Keratinocyte (primary cell): Measurements from ENCODE around the gene VAV2.

Source experiments
- CTCF ChIP-seq, 3 experiments: IDR thresholded peaks in 1 of 3; conservative IDR thresholded peaks in 1 of 3; optimal IDR thresholded peaks in 1 of 3; 2 replicates in 2 of 3; 3 replicates in 1 of 3; pipeline versions ENCODE3 to v1.5.1; 2011; ENCODE audit warnings: low read length in 3 of 3, mild to moderate bottlenecking in 3 of 3, moderate library complexity in 2 of 3, control low read depth in 1 of 3, inconsistent platforms in 1 of 3; ENCODE audit not compliant: insufficient read depth in 2 of 3; ENCODE audit errors: extremely low read depth in 1 of 3
- EZH2 ChIP-seq: IDR thresholded peaks from one replicate; pipeline ENCODE4 v1.6.1; 2012; ENCODE audit warnings: inconsistent platforms, mild to moderate bottlenecking, low read length, moderate library complexity

GRCh38 chr9:134026581-134026980 lies 34.5 kb upstream of the VAV2 start:
- TF ChIP-seq CTCF (optimal IDR thresholded peaks at IDR 0.05 in 1 of 3, IDR thresholded peaks at IDR 0.05 in 1 of 3, conservative IDR thresholded peaks at IDR 0.05 in 1 of 3; ENCODE audit: extremely low read depth in 1 of 3, insufficient read depth in 2 of 3, low read length in 3 of 3) (no peak), EZH2 (no peak)
